GM12878 (cell line): Measurements from ENCODE around the gene CAMK2B. TPM values are rescaled to one million over a fixed set of nuclear protein-coding genes. Genes with fewer than 3 reads are reported as not detected.

Experiments used
- ATAC-seq: fragments of 200-7000 bp; cut with Tn5 transposase; 3 replicates; pipeline ENCODE4 v1.9.1; 2020; ENCODE audit warnings: mild to moderate bottlenecking, moderate library complexity
- BruUV-seq: library from RNA; stranded (reverse); fragments of 400-500 nt; replicated peaks from 2 replicates; lab custom pipeline; 2021; lab: Mats Ljungman, UMichigan
- CTCF ChIA-PET: fragments of 300-600 bp; sonication (Branson Sonifier 250); formaldehyde crosslinking; extraction: SDS; loops from one replicate; lab custom pipeline; 2021; ENCODE audit warnings: inconsistent platforms; lab: Yijun Ruan, JAX
- POLR2A ChIA-PET: fragments of 350-600 bp; formaldehyde crosslinking; extraction: SDS; loops from one replicate; lab custom pipeline; 2021; ENCODE audit warnings: inconsistent platforms; lab: Charles Lee
- RAD21 ChIA-PET: fragments of 300-600 bp; sonication (Branson Sonifier 250); formaldehyde crosslinking; loops from one replicate; lab custom pipeline; 2023; ENCODE audit warnings: antibody characterized with exemption; ENCODE audit not compliant: unreplicated experiment; lab: Charles Lee
- SMC1A ChIA-PET: fragments of 300-600 bp; sonication (Branson Sonifier 250); formaldehyde crosslinking; loops from one replicate; lab custom pipeline; 2023; ENCODE audit not compliant: unreplicated experiment, uncharacterized antibody; lab: Charles Lee
- DNase-seq: peaks from one replicate; pipeline ENCODE4 v3.0.0-alpha.2; 2011; ENCODE audit warnings: low read depth, low spot score
- FAIRE-seq: peaks from 3 replicates; lab custom pipeline; 2011; peaks lifted over from hg19 to GRCh38; lab: Jason Lieb, UNC
- H2AFZ ChIP-seq: 2 replicates; pipeline ENCODE4 v1.6.0; 2011; ENCODE audit warnings: low read depth, low read length, control low read depth; ENCODE audit not compliant: control insufficient read depth
- H3K27ac ChIP-seq: 2 replicates; pipeline ENCODE4 v1.5.1; 2011; ENCODE audit warnings: control low read depth; ENCODE audit not compliant: control insufficient read depth, insufficient read depth
- H3K27me3 ChIP-seq, 2 experiments: replicated peaks in 1 of 2; 2 replicates each; pipeline versions ENCODE4 v1.6.0 to v1.6.1; 2011; ENCODE audit warnings: low read length in 1 of 2; ENCODE audit not compliant: control insufficient read depth in 2 of 2, insufficient read depth in 2 of 2
- H3K36me3 ChIP-seq, 2 experiments: 2 replicates each; pipeline ENCODE4 v1.5.1; 2011; ENCODE audit warnings: low read length in 1 of 2; ENCODE audit not compliant: control insufficient read depth in 2 of 2, insufficient read depth in 2 of 2
- H3K4me1 ChIP-seq: 2 replicates; pipeline ENCODE4 v1.6.1; 2011; ENCODE audit warnings: mild to moderate bottlenecking, low read length, moderate library complexity, mixed read lengths; ENCODE audit not compliant: control insufficient read depth, insufficient read depth
- H3K4me2 ChIP-seq: 2 replicates; pipeline ENCODE4 v1.6.0; 2011; ENCODE audit warnings: control low read depth; ENCODE audit not compliant: control insufficient read depth, insufficient read depth
- H3K4me3 ChIP-seq: fragments of 200-600 bp; sonication (generic); 2 replicates; pipeline ENCODE4 v1.5.1; 2016
- H3K79me2 ChIP-seq: 2 replicates; pipeline ENCODE4 v1.6.0; 2011; ENCODE audit warnings: low read length; ENCODE audit not compliant: control insufficient read depth, insufficient read depth
- H3K9ac ChIP-seq: 2 replicates; pipeline ENCODE4 v1.8.0; 2011; ENCODE audit warnings: low read length, control low read depth, mixed read lengths; ENCODE audit not compliant: control insufficient read depth, insufficient read depth
- H3K9me3 ChIP-seq: replicated peaks from 3 replicates; pipeline ENCODE4 v1.5.1; 2011; ENCODE audit warnings: mild to moderate bottlenecking, low read length; ENCODE audit not compliant: control insufficient read depth, insufficient read depth
- H4K20me1 ChIP-seq: 2 replicates; pipeline ENCODE4 v1.6.0; 2011; ENCODE audit not compliant: control insufficient read depth, insufficient read depth
- ATF7 ChIP-seq: fragments of 450-650 bp; IDR thresholded peaks from 2 replicates; pipeline ENCODE4 v1.6.1; 2016; ENCODE audit warnings: low read depth, mild to moderate bottlenecking
- CBX3 ChIP-seq: fragments of 200-600 bp; sonication (generic); IDR thresholded peaks from 2 replicates; pipeline ENCODE4 v1.6.1; 2016; ENCODE audit warnings: low read depth, borderline replicate concordance
- CHD4 ChIP-seq: fragments of 200-600 bp; sonication (generic); IDR thresholded peaks from 2 replicates; pipeline ENCODE4 v1.6.1; 2016; ENCODE audit warnings: mild to moderate bottlenecking
- CREM ChIP-seq: IDR thresholded peaks from 2 replicates; pipeline ENCODE4 v1.6.1; 2014; ENCODE audit warnings: antibody characterized with exemption, low read depth
- ESRRA ChIP-seq: IDR thresholded peaks from 2 replicates; pipeline ENCODE4 v1.6.1; 2012; ENCODE audit warnings: mild to moderate bottlenecking, low read length, improper control_type of control experiment
- HCFC1 ChIP-seq: fragments of 150-350 bp; IDR thresholded peaks from 2 replicates; pipeline ENCODE4 v1.6.1; 2014; ENCODE audit warnings: low read length
- IRF5 ChIP-seq: fragments of 450-650 bp; IDR thresholded peaks from 2 replicates; pipeline ENCODE4 v1.6.1; 2017; ENCODE audit warnings: borderline replicate concordance
- KAT2A ChIP-seq: conservative IDR thresholded peaks from 2 replicates; pipeline ENCODE4 v1.6.1; 2011; ENCODE audit warnings: low read depth, low read length; ENCODE audit not compliant: control insufficient read depth
- LARP7 ChIP-seq: fragments of 450-650 bp; IDR thresholded peaks from 2 replicates; pipeline ENCODE4 v1.6.1; 2017; ENCODE audit warnings: mild to moderate bottlenecking
- MEF2A ChIP-seq: IDR thresholded peaks from 2 replicates; pipeline ENCODE4 v1.6.1; 2011; ENCODE audit warnings: low read depth, mild to moderate bottlenecking, low read length, moderate library complexity; ENCODE audit not compliant: insufficient read depth
- NFXL1 ChIP-seq: fragments of 450-650 bp; IDR thresholded peaks from 2 replicates; pipeline ENCODE4 v1.6.1; 2017; ENCODE audit warnings: antibody characterized with exemption, mild to moderate bottlenecking, borderline replicate concordance
- NFYA ChIP-seq: IDR thresholded peaks from 2 replicates; pipeline ENCODE4 v1.6.1; 2011; ENCODE audit warnings: low read depth, mild to moderate bottlenecking, low read length, improper control_type of control experiment, borderline replicate concordance
- NRF1 ChIP-seq: conservative IDR thresholded peaks from 2 replicates; pipeline ENCODE4 v1.6.1; 2011; ENCODE audit warnings: mild to moderate bottlenecking, low read depth, low read length, improper control_type of control experiment
- PAX8 ChIP-seq: fragments of 450-650 bp; IDR thresholded peaks from 2 replicates; pipeline ENCODE4 v1.6.1; 2017; ENCODE audit warnings: mild to moderate bottlenecking, moderate library complexity
- ZBED1 ChIP-seq: IDR thresholded peaks from 2 replicates; pipeline ENCODE4 v1.6.1; 2016; ENCODE audit warnings: borderline replicate concordance
- WGBS: methylation state at CpG from one replicate; pipeline ENCODE4 v1.1.6; 2016; ENCODE audit warnings: low lambda C conversion rate; ENCODE audit not compliant: insufficient replicate concordance, insufficient coverage; ENCODE audit errors: missing lambda C conversion rate; 5-methylcytosine and 5-hydroxymethylcytosine counted together
- in situ Hi-C: fragments of 300-500 bp; cut with MboI; formaldehyde crosslinking; loops from 9 replicates; pipeline ENCODE4 v1.14.3; 2018; ENCODE audit warnings: mixed read lengths
- intact Hi-C: fragments of 100-400 bp; cut with micrococcal nuclease; formaldehyde crosslinking; loops from one replicate; pipeline ENCODE4 v1.14.2; 2022; ENCODE audit not compliant: unreplicated experiment
- polyA plus RNA-seq, 11 experiments: library from polyadenylated mRNA; depleted of rRNA in 4 of 11; unstranded in 6 of 11; stranded (reverse) in 5 of 11; fragments of >200 nt; fragmentation: Nextera tagmentation in 4 of 11; fragmentation: Illumina TruSeq in 1 of 11; extraction: Ambion mirVana in 4 of 11; extraction: Trizol in 1 of 11; gene quantifications; 1 replicate in 1 of 11; 2 replicates in 10 of 11; pipeline versions ENCODE4 v1.2.1 to v1.2.3, GENCODE V29; 2011 to 2016; ENCODE audit warnings: inconsistent platforms in 2 of 11, missing spikeins in 2 of 11, low read depth in 1 of 11
- total RNA-seq, 4 experiments: library from RNA; depleted of rRNA in 3 of 4; stranded (reverse); fragments of >200 nt in 3 of 4; fragmentation: Illumina TruSeq in 1 of 4; extraction: Trizol in 1 of 4; gene quantifications; 2 replicates each; pipeline versions ENCODE4 v1.2.1 to v1.2.3, GENCODE V29; 2013 to 2021
- TF ChIP-seq, protein P1 (sequence below): fragments of 450-650 bp; IDR thresholded peaks from 2 replicates; pipeline ENCODE4 v1.6.1; 2017; ENCODE audit warnings: mild to moderate bottlenecking, moderate library complexity

CAMK2B gene
- total and polyA plus RNA-seq, 10 of the 15 experiments (the other 5 are each of a cell fraction or from before 2014, with no cell fraction given): 0.06 to 0.23 (median 0.11) TPM; not detected in 5

- ChIA-PET CTCF (interaction anchor here (1.2 kb wide), 2 partner anchors 9 to 19 kb away, joined by 3 read pairs; no protein-coding TSS in a partner anchor), POLR2A (interaction anchor here (0.6 kb wide), 1 partner anchor 477 kb away, joined by 4 read pairs; no protein-coding TSS in a partner anchor), SMC1A (no interaction called here), RAD21 (interaction anchor here (1.3 kb wide), 1 partner anchor 21 kb away, joined by 4 read pairs; no protein-coding TSS in a partner anchor)
- no peak overlapping the region for H3K4me2 ChIP-seq
- no TSS peak for BruUV-seq
- TF ChIP-seq ZBED1 (no peak), KAT2A (no peak), CBX3 (no peak), NRF1 (no peak), NFXL1 (no peak), LARP7 (no peak), IRF5 (no peak), NFYA (no peak), MEF2A (no peak), PAX8 (no peak), CHD4 (no peak), HCFC1 (no peak), CREM (no peak), ATF7 (no peak), ESRRA (no peak)
- TF ChIP-seq, protein P1, sequence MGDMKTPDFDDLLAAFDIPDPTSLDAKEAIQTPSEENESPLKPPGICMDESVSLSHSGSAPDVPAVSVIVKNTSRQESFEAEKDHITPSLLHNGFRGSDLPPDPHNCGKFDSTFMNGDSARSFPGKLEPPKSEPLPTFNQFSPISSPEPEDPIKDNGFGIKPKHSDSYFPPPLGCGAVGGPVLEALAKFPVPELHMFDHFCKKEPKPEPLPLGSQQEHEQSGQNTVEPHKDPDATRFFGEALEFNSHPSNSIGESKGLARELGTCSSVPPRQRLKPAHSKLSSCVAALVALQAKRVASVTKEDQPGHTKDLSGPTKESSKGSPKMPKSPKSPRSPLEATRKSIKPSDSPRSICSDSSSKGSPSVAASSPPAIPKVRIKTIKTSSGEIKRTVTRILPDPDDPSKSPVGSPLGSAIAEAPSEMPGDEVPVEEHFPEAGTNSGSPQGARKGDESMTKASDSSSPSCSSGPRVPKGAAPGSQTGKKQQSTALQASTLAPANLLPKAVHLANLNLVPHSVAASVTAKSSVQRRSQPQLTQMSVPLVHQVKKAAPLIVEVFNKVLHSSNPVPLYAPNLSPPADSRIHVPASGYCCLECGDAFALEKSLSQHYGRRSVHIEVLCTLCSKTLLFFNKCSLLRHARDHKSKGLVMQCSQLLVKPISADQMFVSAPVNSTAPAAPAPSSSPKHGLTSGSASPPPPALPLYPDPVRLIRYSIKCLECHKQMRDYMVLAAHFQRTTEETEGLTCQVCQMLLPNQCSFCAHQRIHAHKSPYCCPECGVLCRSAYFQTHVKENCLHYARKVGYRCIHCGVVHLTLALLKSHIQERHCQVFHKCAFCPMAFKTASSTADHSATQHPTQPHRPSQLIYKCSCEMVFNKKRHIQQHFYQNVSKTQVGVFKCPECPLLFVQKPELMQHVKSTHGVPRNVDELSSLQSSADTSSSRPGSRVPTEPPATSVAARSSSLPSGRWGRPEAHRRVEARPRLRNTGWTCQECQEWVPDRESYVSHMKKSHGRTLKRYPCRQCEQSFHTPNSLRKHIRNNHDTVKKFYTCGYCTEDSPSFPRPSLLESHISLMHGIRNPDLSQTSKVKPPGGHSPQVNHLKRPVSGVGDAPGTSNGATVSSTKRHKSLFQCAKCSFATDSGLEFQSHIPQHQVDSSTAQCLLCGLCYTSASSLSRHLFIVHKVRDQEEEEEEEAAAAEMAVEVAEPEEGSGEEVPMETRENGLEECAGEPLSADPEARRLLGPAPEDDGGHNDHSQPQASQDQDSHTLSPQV: no peak
- 93% methylated on average over 9 of the region's 9 CpGs for WGBS
- intact Hi-C loops: no loop called here
- DNase-seq (no peak), FAIRE-seq (no peak), ATAC-seq (no peak)
- no peak overlapping the region for H2AFZ ChIP-seq
- H3K9ac ChIP-seq: no peak overlapping the region
- no peaks in the 10 kb centered on the region for H3K79me2 ChIP-seq
- H3K27ac ChIP-seq: no peak overlapping the region
- in situ Hi-C loops: no loop called here
- H4K20me1 ChIP-seq: no peaks in the 10 kb centered on the region
- H3K4me3 ChIP-seq: no peak overlapping the region
- peaks cover 20% of the 10 kb centered on the region for H3K4me1 ChIP-seq
- no peaks in the 10 kb centered on the region for H3K9me3 ChIP-seq
- H3K36me3 ChIP-seq: no peaks in the 10 kb centered on the region
- H3K27me3 ChIP-seq: no peaks in the 10 kb centered on the region
Observed at GRCh38 chr7:44262031-44262430, 63.4 kb downstream of the CAMK2B start.
